Measurements from ENCODE around the gene ANKRD36C.
"Not testable (repeated sequence)": the region's sequence is repeated elsewhere in the genome, so short reads cannot be mapped to it uniquely, and the experiment has no call there.

DNA sequence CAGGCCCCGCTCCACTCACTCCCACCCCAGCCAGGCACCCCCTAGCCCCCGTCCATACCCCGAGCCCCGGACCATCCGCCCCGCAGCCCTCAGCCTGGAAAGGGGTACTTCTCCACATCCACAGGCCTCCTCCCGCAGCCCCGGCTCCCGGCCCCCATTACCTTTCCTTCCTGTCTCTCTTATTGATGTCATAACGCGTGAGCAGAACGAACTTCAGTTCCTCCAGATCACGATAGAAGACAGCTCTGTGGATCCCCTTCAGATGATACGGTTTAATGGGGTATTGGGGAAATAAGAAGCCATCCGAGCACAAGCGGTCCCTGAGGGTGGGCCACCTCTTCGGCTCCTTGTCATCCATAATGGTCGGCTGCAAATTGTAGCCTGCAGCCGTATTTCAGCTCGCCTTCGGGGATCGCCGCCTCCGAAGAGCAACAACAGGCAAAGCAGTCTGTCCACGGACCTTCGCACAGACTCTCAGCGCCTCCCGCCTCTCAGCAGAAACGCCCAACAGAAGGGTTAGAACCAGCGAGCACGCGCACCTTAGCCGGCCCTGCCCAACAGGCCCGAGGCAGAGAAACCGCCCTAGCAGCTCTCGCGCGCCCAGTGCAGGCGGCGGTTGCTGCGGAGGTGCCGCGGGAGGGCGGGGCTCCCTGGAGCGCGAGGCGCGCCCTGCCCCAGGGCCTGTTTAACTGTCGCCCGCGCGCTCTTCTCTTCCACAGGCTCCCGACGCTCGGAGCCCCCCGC is at the start of gene ANKRD36C:
- TF ChIP-seq, protein P1, sequence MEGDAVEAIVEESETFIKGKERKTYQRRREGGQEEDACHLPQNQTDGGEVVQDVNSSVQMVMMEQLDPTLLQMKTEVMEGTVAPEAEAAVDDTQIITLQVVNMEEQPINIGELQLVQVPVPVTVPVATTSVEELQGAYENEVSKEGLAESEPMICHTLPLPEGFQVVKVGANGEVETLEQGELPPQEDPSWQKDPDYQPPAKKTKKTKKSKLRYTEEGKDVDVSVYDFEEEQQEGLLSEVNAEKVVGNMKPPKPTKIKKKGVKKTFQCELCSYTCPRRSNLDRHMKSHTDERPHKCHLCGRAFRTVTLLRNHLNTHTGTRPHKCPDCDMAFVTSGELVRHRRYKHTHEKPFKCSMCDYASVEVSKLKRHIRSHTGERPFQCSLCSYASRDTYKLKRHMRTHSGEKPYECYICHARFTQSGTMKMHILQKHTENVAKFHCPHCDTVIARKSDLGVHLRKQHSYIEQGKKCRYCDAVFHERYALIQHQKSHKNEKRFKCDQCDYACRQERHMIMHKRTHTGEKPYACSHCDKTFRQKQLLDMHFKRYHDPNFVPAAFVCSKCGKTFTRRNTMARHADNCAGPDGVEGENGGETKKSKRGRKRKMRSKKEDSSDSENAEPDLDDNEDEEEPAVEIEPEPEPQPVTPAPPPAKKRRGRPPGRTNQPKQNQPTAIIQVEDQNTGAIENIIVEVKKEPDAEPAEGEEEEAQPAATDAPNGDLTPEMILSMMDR (IDR thresholded peaks at IDR 0.05 in 8 of 11, conservative IDR thresholded peaks at IDR 0.05 in 3 of 11): not testable (repeated sequence)
- TF ChIP-seq POLR2AphosphoS5 (IDR thresholded peaks at IDR 0.05) (peak; percentile 39 to 77 (median 67)), POLR2A (IDR thresholded peaks at IDR 0.05) (peak in 1 of 3 donors; percentile 7)

Data from spleen (tissue), 7 donors.